ENCODE measurements around the gene CAPZA2.

- TF ChIP-seq EZH2 (IDR thresholded peaks at IDR 0.05) (no peak), POLR2AphosphoS5 (IDR thresholded peaks at IDR 0.05; ENCODE audit: borderline replicate concordance, low read depth, low read length) (no peak), FOXP2 (optimal IDR thresholded peaks at IDR 0.05; ENCODE audit: control extremely low read depth, extremely low read length, insufficient read depth) (no peak)
These were observed 106.2 kb downstream of the CAPZA2 start for GRCh38 chr7:116968631-116969030.
